Prostate gland (tissue), 2 donors: ENCODE results near the gene SLC16A8. TPM values are rescaled to one million over a fixed set of nuclear protein-coding genes. Genes with fewer than 3 reads are reported as not detected.
"Not testable (repeated sequence)": the region's sequence is repeated elsewhere in the genome, so short reads cannot be mapped to it uniquely, and the experiment has no call there.

ENCODE experiments used
- DNase-seq: peaks from one replicate; pipeline ENCODE4 v3.0.0-alpha.2; 2019; ENCODE audit warnings: low spot score
- H3K27ac ChIP-seq, 2 donors: fragments of 200-600 bp; sonication (generic); 2 replicates each; pipeline ENCODE4 v1.5.1; 2017 to 2019
- H3K27me3 ChIP-seq: fragments of 200-600 bp; sonication (generic); replicated peaks from 2 replicates; pipeline ENCODE4 v1.5.1; 2019; ENCODE audit not compliant: insufficient read depth
- H3K36me3 ChIP-seq, 2 donors: fragments of 200-600 bp; sonication (generic); 1 replicate in 1 of 2; 2 replicates in 1 of 2; pipeline versions ENCODE4 v1.5.1 to v1.8.1; 2017 to 2019
- H3K4me1 ChIP-seq: fragments of 200-600 bp; sonication (generic); replicated peaks from 2 replicates; pipeline ENCODE4 v1.5.1; 2019
- H3K4me3 ChIP-seq, 2 donors: fragments of 200-600 bp; sonication (generic); 2 replicates each; pipeline ENCODE4 v1.5.1; 2017 to 2019
- H3K9me3 ChIP-seq: fragments of 200-600 bp; sonication (generic); 2 replicates; pipeline ENCODE4 v1.5.1; 2017
- POLR2A ChIP-seq: fragments of 450-650 bp; IDR thresholded peaks from one replicate; pipeline ENCODE4 v1.6.1; 2016; ENCODE audit warnings: antibody characterized with exemption, mild to moderate bottlenecking
- POLR2AphosphoS5 ChIP-seq: sonication (generic); formaldehyde crosslinking; IDR thresholded peaks from one replicate; pipeline ENCODE4 v1.6.1; 2017; ENCODE audit warnings: antibody characterized with exemption
- WGBS: methylation state at CpG from one replicate; pipeline ENCODE4 v1.1.5; 2018; 5-methylcytosine and 5-hydroxymethylcytosine counted together
- intact Hi-C: fragments of 100-400 bp; cut with DNase I; formaldehyde crosslinking; loops from one replicate; pipeline ENCODE4 v1.14.2; 2022
- total RNA-seq, 2 donors: library from RNA; depleted of rRNA; stranded (reverse); fragments of >200 nt; gene quantifications; one replicate each; pipeline ENCODE4 v1.1.0, GENCODE V29; 2016
- TF ChIP-seq, protein P1 (sequence below), 4 experiments: fragments of 200-600 bp in 2 of 4; fragments of 450-650 bp in 2 of 4; sonication (generic) in 2 of 4; IDR thresholded peaks; 1 replicate in 3 of 4; 2 replicates in 1 of 4; pipeline ENCODE4 v1.5.1; 2016 to 2019; ENCODE audit warnings: antibody characterized with exemption in 4 of 4, mild to moderate bottlenecking in 2 of 4, moderate library complexity in 2 of 4

SLC16A8 gene
- total RNA-seq, 2 donors from 2014 or later, result 0.28 to 0.59 TPM

DNA sequence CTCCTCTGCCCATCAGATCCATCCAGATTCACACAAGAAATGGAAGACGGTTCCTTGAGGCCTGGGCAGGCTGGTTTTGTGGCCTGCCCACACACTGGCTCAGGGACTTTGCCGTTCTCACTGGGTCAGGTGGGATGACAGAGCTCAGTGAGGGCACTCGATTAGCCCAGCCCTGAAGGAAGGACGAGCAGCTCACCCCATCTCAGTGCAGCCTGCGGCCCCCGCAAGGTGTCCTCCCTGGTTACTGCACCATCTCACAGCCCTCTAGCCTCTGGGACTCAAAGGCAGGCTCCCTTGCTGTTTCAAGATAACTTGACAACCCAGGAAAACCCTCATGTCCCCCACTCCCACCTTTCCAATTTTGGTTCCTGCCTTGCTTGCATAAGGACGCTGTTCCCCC is 4.2 kb downstream of the SLC16A8 start:
- H3K27ac ChIP-seq, result no peak overlapping the region
- H3K4me3 ChIP-seq, result no peak overlapping the region
- H3K4me1 ChIP-seq, result peaks cover 9% of the 10 kb centered on the region
- no peak for TF ChIP-seq POLR2AphosphoS5
- TF ChIP-seq, protein P1, sequence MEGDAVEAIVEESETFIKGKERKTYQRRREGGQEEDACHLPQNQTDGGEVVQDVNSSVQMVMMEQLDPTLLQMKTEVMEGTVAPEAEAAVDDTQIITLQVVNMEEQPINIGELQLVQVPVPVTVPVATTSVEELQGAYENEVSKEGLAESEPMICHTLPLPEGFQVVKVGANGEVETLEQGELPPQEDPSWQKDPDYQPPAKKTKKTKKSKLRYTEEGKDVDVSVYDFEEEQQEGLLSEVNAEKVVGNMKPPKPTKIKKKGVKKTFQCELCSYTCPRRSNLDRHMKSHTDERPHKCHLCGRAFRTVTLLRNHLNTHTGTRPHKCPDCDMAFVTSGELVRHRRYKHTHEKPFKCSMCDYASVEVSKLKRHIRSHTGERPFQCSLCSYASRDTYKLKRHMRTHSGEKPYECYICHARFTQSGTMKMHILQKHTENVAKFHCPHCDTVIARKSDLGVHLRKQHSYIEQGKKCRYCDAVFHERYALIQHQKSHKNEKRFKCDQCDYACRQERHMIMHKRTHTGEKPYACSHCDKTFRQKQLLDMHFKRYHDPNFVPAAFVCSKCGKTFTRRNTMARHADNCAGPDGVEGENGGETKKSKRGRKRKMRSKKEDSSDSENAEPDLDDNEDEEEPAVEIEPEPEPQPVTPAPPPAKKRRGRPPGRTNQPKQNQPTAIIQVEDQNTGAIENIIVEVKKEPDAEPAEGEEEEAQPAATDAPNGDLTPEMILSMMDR (IDR thresholded peaks at IDR 0.05), result no peak
- H3K9me3 ChIP-seq, result no peaks in the 10 kb centered on the region
- peaks cover 0 to 2% of the 10 kb centered on the region in 2 donors for H3K36me3 ChIP-seq
- intact Hi-C loops, result no loop called here
- 84% methylated on average over 7 of the region's 7 CpGs for WGBS
- H3K27me3 ChIP-seq, result no peaks in the 10 kb centered on the region
- no peak for DNase-seq

DNA sequence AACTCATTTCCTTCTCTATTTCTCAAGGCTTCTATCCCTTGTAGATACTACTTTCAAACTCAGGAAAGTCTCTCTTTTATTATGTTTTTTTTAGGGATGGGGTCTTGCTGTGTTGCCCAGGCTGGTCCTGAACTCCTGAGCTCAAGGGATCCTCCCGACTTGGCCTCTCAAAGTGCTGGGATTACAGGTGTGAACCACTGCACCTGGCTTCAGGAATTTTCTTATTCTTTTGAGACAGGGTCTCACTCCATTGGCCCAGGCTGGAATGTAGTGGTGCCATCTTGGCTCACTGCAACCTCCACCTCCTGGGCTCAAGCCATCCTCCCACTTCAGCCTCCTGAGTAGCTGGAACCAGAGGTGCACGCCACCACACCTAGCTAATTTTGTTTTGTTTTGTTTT is 4.8 kb downstream of the SLC16A8 start:
- WGBS, result 92% methylated on average over 2 of the region's 2 CpGs
- H3K27ac ChIP-seq, H3K36me3 ChIP-seq, H3K4me1 ChIP-seq, intact Hi-C loops, H3K27me3 ChIP-seq, H3K4me3 ChIP-seq, DNase-seq, H3K9me3 ChIP-seq: not testable (repeated sequence)

DNA sequence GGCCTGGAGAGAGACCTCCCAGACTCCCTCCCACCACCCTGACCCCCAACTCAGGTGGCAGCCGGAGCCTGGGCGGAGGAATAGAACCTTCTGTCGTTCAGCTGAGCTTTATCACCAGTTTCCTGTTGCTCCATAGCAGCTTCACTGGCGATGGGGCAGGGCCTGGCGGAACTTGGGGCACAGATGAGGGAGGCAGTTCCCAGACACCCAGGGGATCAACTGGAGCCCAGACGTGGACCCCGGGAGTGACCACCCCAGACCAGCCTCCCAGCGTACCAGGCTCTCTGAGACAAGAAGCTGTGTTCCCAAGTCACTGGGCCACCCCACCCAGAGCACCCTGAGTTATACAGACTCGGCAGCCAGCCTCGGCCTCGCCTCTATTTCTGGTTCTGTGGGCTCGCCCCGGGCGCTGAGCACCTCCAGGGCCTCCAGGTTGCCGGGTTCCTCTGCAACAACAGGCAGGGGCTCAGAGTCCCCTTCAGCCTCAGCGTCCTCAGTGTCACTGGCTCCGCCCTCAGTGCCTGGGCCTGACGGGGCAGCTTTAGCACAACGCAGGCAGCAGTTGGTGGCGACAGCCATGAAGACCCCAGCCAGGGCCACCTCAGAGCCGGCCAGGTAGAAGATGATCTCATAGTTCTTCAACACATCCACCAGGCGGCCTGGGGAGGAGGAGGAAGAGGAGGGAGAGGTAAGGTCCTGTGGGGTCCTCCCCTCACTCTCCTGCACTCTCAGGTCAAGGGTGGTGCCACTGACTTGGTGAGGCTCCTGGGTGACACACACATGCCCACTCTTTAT is 5.7 kb downstream of the SLC16A8 start:
- H3K36me3 ChIP-seq, result peaks cover 3 to 17% of the 10 kb centered on the region in 2 donors
- H3K9me3 ChIP-seq, result no peaks in the 10 kb centered on the region
- no peak for DNase-seq
- H3K27ac ChIP-seq, result no peak overlapping the region
- no peaks in the 10 kb centered on the region for H3K27me3 ChIP-seq
- H3K4me3 ChIP-seq, result no peak overlapping the region
- 72% methylated on average over 20 of the region's 22 CpGs for WGBS
- TF ChIP-seq POLR2AphosphoS5 (no peak), POLR2A (no peak)
- TF ChIP-seq, protein P1 (IDR thresholded peaks at IDR 0.05), result no peak
- intact Hi-C loops, result no loop called here
- H3K4me1 ChIP-seq, result peaks cover 9% of the 10 kb centered on the region

DNA sequence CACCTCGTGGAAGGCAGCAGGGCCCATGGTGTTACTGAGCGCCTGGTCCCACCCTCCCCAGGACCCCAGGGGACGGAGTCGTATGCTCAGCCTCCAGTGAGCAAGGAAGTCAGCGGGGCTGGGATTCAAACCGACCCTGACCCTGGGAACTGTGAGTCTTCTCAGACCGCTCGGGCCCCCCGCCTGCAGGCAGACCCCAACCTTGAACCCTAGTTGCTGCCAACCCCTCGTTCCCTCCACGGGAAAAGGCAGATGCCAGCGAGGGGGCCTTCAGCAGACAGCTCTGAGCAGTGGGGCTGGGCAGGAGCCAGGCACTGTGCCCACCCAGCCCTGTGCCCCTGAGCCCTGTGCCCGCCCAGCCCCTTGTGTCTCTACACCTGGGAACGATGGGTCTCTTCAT is 6.4 kb downstream of the SLC16A8 start:
- DNase-seq, result no peak
- 60% methylated on average over 10 of the region's 14 CpGs for WGBS
- H3K9me3 ChIP-seq, result no peaks in the 10 kb centered on the region
- TF ChIP-seq, protein P1 (IDR thresholded peaks at IDR 0.05), result no peak
- TF ChIP-seq POLR2A (no peak), POLR2AphosphoS5 (no peak)
- H3K4me3 ChIP-seq, result no peak overlapping the region
- H3K27ac ChIP-seq, result no peak overlapping the region
- peaks cover 7 to 23% of the 10 kb centered on the region in 2 donors for H3K36me3 ChIP-seq
- H3K27me3 ChIP-seq, result no peaks in the 10 kb centered on the region
- intact Hi-C loops, result no loop called here
- H3K4me1 ChIP-seq, result peaks cover 9% of the 10 kb centered on the region

DNA sequence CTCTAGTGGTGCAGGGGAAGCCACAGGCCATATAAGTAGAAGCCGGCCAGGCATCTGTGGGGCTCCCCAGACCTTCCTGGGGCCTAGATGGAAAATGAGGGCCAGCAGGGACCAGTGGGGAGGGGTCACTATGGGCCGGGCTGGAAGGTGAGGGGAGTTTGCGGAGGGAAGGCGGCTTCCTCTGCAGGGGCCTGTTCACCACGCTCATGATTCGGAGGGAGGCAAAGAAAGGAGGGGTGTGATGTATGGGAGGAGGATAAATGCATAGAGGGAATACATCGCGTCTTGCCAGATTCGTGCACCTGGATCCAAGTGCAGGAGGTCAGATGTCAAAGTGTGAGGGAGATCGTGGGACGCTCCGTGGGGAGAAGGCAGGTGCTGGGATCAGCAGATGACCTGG is 6.9 kb downstream of the SLC16A8 start:
- H3K4me3 ChIP-seq, result no peak overlapping the region
- H3K4me1 ChIP-seq, result peaks cover 5% of the 10 kb centered on the region
- no peak overlapping the region for H3K27ac ChIP-seq
- H3K9me3 ChIP-seq, result no peaks in the 10 kb centered on the region
- intact Hi-C loops, result no loop called here
- H3K36me3 ChIP-seq, result peaks cover 7 to 27% of the 10 kb centered on the region in 2 donors
- no peak for TF ChIP-seq POLR2A
- TF ChIP-seq, protein P1 (IDR thresholded peaks at IDR 0.05), result no peak
- TF ChIP-seq POLR2AphosphoS5, result no peak
- 80% methylated on average over 12 of the region's 12 CpGs for WGBS
- DNase-seq, result no peak
- H3K27me3 ChIP-seq, result no peaks in the 10 kb centered on the region
